Measurements from ENCODE around the gene TRIM66.

TRIM66 gene

GRCh38 chr11:8608652-8609051 lies 73.8 kb downstream of the TRIM66 start:
- DNase-seq (ENCODE audit: low read depth in 2 of 2): no peak

DNA sequence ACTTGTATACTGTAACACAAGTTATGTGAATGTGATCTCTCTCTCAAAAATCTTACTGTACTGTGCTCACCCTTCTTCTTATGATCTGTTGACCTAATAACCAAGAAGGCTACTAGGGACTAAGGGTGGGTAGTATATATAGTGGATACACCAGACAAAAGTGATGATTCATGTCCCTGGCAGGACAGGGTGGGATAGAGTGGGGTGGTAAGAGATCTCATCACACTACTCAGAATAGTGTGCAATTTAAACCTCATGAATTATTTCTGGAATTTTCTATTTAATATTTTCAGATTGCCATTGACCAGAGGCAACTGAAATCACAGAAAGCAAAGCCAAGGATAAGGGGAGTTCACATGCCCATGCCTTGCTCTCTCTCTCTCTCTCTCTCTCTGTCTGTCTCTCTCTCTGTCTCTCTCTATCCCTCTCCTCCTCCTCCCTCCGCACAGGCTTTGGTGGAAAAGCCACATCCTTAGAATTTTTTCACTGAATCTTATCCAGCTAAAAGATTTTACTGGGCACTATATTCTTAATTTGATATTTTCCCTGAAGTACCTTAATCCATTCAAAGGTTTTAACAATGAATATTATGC lies 76.4 kb downstream of the TRIM66 start:
- DNase-seq (ENCODE audit: low read depth in 2 of 2): no peak

DNA sequence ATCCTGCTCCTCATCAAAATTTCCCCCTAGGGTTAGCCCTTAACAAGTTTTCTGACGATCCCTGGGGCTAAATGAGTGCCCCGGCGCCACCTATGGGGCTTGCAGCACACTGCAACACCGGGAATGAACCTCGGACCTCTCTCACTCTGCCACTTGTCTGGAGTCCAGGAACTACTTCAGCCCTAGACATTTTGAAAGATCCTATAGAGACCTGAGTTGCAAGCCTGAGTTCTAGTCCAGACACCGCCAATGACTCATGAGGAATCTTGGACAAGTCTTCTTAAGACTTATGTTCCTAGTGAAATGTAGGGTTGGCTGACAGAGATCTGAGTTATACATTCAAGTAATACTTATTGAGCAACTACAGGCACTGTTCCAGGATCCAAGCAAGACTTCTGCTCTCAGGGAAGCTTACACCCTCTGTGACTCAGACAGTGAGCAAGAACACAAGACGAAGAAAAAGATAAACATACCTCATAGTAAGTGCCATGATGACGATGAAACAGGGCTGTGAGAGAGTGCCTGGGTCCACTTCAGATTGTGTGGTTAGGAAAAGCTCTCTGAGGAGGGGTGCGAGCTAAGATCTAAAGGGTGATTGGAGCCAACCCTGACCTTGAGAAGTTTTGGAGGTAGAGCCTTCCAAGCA lies 78.3 kb downstream of the TRIM66 start:
- DNase-seq (ENCODE audit: low read depth in 2 of 2): peak in 1 of 2 donors; percentile 21

- DNase-seq (ENCODE audit: low read depth in 2 of 2): no peak
Measured at GRCh38 chr11:8603696-8604077, 78.8 kb downstream of the TRIM66 start.

GRCh38 chr11:8601376-8602133 lies 80.9 kb downstream of the TRIM66 start:
- no peak for DNase-seq (ENCODE audit: low read depth in 2 of 2)

DNA sequence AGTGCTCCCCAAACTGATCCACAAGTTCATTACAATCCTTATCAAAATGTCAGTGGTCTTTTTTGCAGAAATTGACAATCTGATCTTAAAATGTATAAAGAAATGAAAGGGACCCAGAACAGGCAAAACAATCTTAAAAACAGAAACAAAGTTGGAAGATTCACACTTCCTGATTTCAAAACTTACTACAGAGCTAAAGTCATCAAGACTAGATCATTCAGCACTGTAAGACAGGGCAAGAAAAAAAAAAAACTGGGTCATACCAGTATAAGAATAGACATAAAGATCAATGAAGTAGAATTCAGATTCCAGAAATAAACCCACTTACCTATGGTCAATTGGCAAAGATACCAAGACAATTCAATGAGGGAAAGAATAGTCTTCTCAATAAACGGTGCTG lies 84.0 kb downstream of the TRIM66 start:
- no peak for DNase-seq (ENCODE audit: low read depth in 2 of 2)

DNA sequence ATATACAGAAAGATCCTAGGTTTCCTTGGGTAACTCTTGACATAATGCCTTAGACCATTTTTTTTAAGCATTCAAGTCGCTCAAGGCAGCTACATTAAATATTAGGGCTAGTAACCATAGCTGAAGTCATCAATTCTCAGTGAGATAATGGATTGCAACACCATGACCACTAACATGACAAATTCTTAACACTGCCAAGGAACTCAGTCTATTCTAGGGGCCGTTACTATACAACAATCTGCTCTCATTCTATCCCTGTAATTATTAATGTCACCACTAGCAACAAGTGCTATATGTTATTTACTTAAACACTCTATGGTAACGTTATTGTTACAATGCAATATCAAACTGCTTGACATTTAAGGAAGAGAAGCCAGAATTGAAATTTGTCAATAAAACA lies 85.3 kb downstream of the TRIM66 start:
- no peak for DNase-seq (ENCODE audit: low read depth in 2 of 2)

DNA sequence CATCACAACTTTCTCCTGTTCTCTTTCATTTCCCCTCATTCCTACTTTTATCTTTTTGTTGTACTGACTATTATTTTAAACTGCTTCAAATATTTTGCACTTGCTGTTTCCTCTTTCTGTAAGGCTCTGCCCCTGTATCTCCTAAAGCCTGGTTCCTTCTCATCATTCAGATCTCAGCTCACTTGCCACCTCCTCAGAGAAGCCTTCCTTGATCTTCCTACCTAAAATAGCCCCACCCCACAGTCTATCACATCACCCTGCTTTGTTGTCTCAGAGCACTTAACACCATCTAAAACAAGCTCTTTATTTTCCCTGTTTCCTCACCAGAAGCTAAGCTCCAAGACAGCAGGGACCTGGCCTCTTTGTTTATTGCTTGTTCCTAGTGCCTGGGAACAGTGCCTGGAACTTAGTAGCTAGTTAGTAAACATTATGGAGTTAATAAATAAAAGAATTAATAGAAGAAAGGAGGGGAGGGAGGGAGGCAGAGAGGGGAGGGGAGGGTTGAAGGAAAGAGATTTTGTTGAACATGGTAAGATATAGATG lies 85.9 kb downstream of the TRIM66 start:
- no peak for DNase-seq (ENCODE audit: low read depth in 2 of 2)

DNA sequence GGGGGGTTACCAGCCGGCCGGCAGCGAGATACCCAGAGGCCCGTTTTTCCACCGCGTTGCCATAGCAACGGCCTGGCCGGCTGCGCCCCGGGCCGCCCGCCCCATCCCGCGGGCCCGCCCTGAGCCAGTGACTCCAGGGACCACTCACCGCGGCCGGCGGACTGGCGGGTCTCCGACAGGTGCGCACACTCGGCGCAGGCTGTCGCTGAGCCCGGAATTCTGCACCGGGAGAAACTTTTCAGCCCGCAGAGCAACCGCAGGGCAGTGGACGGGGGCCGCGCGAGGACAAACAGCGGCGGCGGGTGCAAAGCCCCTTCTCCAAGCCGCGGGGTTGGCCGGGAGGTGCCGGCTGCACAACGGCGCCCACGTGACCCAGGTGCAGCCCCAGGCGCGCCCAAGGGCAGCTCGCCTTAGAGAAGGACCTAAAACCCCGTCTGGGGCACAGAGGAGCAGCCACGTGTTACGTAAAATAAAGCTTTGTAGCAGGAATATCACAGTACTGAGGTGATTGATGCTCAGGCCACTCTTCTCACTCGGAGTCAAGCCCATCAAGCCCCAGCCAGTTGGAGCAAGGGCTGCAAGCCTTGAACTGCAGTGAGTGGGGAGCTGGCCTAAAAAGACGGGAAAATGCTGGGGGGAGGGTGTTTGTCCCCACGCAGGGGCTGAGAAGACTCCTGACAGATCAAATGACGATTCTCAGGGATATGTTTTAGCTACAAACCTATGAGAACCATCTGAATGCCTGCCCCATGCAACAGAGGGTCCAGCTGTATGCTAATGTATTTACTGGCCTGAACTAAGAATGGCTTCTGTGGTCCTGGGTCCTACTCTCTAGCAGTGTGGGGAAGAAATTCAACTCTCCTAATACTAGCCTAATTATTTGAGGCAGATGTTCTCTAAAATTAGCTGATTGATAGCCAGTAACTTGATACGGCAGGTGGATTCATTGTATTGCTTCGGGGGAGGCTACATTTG lies 88.2 kb downstream of the TRIM66 start, which contains the start of gene STK33:
Gene STK33 (minus strand): TSS at position 294 of the 975 bp plus-strand sequence. CDS start 119,323 bp downstream, outside the sequence.
- no peak for DNase-seq (ENCODE audit: low read depth in 2 of 2)

- no peak for DNase-seq (ENCODE audit: low read depth in 2 of 2)
Measured at GRCh38 chr11:8593455-8593854, 89.0 kb downstream of the TRIM66 start.

- no peak for DNase-seq (ENCODE audit: low read depth in 2 of 2)
Measured at GRCh38 chr11:8587915-8588314, 94.5 kb downstream of the TRIM66 start.

- no peak for DNase-seq (ENCODE audit: low read depth in 2 of 2)
Measured at GRCh38 chr11:8586805-8587204, 95.7 kb downstream of the TRIM66 start.

- DNase-seq (ENCODE audit: low read depth in 2 of 2): no peak
Measured at GRCh38 chr11:8586184-8586583, 96.3 kb downstream of the TRIM66 start.

- DNase-seq (ENCODE audit: low read depth in 2 of 2): no peak
Measured at GRCh38 chr11:8584511-8584910, 98.0 kb downstream of the TRIM66 start.

DNA sequence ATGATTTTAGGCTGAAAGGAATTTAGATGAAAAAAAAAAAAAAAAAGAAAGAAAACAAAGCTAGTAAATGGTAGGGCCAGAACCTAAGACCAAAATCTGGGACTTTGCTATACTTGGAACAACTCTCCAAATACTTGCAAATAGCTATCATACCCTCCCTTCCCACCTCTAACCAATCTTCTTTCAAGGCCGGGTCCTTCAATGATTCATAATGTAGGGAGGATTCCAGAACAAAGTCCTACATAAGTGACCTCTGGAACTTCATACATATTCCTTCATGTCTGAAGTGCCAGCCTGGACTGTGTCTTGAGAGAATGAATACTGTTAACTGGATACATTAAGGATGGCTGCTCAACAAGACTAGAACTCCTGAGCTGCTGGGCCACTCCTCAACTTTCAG lies 98.4 kb downstream of the TRIM66 start:
- no peak for DNase-seq (ENCODE audit: low read depth in 2 of 2)

DNA sequence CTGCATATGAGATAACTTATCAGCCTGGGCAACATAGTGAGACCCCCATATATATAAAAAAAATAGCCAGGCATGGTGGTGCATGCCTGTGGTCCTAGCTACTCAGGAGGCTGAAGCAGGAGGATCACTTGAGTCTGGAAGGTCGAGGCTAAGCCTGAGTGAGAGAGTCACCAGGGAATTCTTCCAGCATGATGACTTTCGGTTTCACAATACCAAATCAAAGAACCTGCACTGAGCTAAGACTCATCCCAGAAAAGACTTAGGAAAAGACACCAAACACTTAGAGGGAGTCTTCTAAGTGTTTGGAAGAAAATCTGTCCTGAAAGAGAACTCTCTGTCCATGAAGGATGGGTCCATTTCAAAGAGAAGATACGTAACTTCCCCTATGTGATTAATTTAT lies 101.2 kb downstream of the TRIM66 start:
- no peak for DNase-seq (ENCODE audit: low read depth in 2 of 2)

GRCh38 chr11:8577791-8578581 lies 104.5 kb downstream of the TRIM66 start:
- no peak for DNase-seq (ENCODE audit: low read depth in 2 of 2)

GRCh38 chr11:8574798-8575197 lies 107.7 kb downstream of the TRIM66 start:
- DNase-seq (ENCODE audit: low read depth in 2 of 2): no peak

DNA sequence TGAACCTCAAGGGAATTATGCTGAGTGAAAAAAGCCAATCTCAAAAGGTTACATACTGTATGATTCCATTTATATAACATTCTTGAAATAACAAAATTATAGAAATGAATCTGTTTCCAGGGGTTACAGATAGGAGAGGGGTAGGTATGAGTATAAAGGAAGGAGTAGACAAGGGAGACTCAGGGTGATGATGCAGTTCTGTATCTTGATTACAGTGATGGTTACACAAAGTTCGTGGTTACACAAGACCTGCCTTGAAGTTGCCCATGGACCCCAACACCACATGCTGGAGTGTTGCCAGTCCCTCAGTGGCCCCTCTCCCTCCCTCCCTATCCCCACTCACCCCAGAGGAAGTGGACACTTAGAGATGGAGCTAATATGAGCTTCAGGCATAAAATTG lies 108.7 kb downstream of the TRIM66 start:
- no peak for DNase-seq (ENCODE audit: low read depth in 2 of 2)

DNA sequence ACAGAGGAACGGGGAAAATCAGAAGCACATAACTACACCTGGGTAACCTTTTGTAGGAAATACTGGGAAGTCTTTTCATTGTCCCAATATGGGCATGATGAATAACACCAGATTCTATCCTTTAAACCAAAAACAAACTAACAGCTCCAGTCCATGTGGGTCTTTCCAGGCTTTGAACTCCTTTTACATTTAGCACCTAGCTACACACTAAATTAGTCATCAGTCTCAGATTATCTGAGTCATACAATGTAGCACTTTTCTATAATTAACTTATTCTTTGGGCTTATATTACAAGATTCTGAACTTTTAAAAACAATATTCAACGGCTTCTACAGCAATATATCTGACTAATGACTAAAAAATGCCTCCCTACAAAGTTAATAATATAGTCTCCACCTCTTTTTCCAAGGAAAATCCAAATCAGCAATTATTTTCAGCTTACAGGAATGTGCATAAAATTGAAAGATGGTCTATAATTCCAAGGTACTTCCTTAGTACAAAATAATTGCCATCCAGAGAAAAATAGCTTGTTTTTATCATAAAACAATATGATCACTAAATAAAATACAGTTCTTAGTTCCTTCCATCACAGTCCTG lies 114.8 kb downstream of the TRIM66 start:
- no peak for DNase-seq (ENCODE audit: low read depth in 2 of 2)

Measured in stimulated activated CD4-positive, alpha-beta T cell treated with anti-CD3 and anti-CD28 coated beads, Interleukin-1b, Interleukin-23, amount 100 ng/mL, for 4 hours (primary cell).